HG02884 (cell line): ENCODE data around the gene MC4R.

Experiments used
- ATAC-seq: cut with Tn5 transposase; IDR thresholded peaks from one replicate; pipeline ENCODE4 v1.9.1; 2021; ENCODE audit warnings: mild to moderate bottlenecking, moderate library complexity; ENCODE audit not compliant: unreplicated experiment

Gene MC4R

GRCh38 chr18:60329131-60329530 lies 43.4 kb downstream of the MC4R start:
- no peak for ATAC-seq

- ATAC-seq, result no peak
These were observed 44.7 kb downstream of the MC4R start for GRCh38 chr18:60327880-60328279.

GRCh38 chr18:60322591-60322990 lies 50.0 kb downstream of the MC4R start:
- no peak for ATAC-seq
